K562 (cell line): Measurements from ENCODE around the gene SLC38A7. TPM values are rescaled to one million over a fixed set of nuclear protein-coding genes. Genes with fewer than 3 reads are reported as not detected.
A peak's percentile ranks its signal among the peaks of the same experiment; 100 is the strongest.

Source experiments
- ARID3A ChIP-seq: IDR thresholded peaks from 2 replicates; pipeline ENCODE4 v1.6.1; 2012; ENCODE audit warnings: low read depth, low read length, improper control_type of control experiment, borderline replicate concordance
- BRD9 ChIP-seq: fragments of 450-650 bp; IDR thresholded peaks from 2 replicates; pipeline ENCODE4 v1.6.1; 2018; ENCODE audit warnings: low read depth; ENCODE audit not compliant: partially characterized antibody
- C11orf30 ChIP-seq: fragments of 450-650 bp; IDR thresholded peaks from 2 replicates; pipeline ENCODE4 v1.6.1; 2016; ENCODE audit warnings: low read depth, mild to moderate bottlenecking
- DLX4 ChIP-seq: fragments of 250-450 bp; sonication (Bioruptor Pico); IDR thresholded peaks from 2 replicates; pipeline ENCODE4 v1.6.1; 2021; ENCODE audit warnings: mild to moderate bottlenecking
- E2F6 ChIP-seq, 2 experiments: IDR thresholded peaks; 2 replicates each; pipeline ENCODE4 v1.6.1; 2011; ENCODE audit warnings: borderline replicate concordance in 1 of 2, control low read depth in 1 of 2, low read depth in 1 of 2, low read length in 1 of 2, mild to moderate bottlenecking in 1 of 2, mixed read lengths in 1 of 2, moderate library complexity in 1 of 2; ENCODE audit not compliant: insufficient read depth in 1 of 2, insufficient read length in 1 of 2, poor library complexity in 1 of 2, severe bottlenecking in 1 of 2; ENCODE audit errors: extremely low read depth in 1 of 2
- FUS ChIP-seq: fragments of 200-400 bp; formaldehyde crosslinking; optimal IDR thresholded peaks from 2 replicates; pipeline ENCODE3; 2017; ENCODE audit warnings: low read depth, low read length
- IRF2 ChIP-seq: sonication (generic); formaldehyde crosslinking; IDR thresholded peaks from 2 replicates; pipeline ENCODE4 v1.8.1; 2022; ENCODE audit warnings: mild to moderate bottlenecking, missing genetic modification reagents
- MYNN ChIP-seq, 2 experiments: sonication (generic); formaldehyde crosslinking in 1 of 2; IDR thresholded peaks; 2 replicates each; pipeline versions ENCODE4 v1.5.0 to v1.6.1; 2016 to 2020; ENCODE audit warnings: antibody characterized with exemption in 1 of 2, missing genetic modification reagents in 1 of 2
- NFATC3 ChIP-seq: fragments of 450-650 bp; IDR thresholded peaks from 2 replicates; pipeline ENCODE4 v1.6.1; 2017; ENCODE audit warnings: mild to moderate bottlenecking
- PKNOX1 ChIP-seq: fragments of 450-650 bp; IDR thresholded peaks from 2 replicates; pipeline ENCODE4 v1.6.1; 2016
- RBM25 ChIP-seq: fragments of 200-400 bp; formaldehyde crosslinking; IDR thresholded peaks from 2 replicates; pipeline ENCODE4 v1.6.1; 2018; ENCODE audit warnings: low read length, low read depth, moderate library complexity; ENCODE audit not compliant: severe bottlenecking
- SETDB1 ChIP-seq: IDR thresholded peaks from one replicate; pipeline ENCODE4 v1.6.1; 2012; ENCODE audit warnings: low read length, control low read depth, inconsistent platforms
- ZFP36 ChIP-seq: fragments of 150-350 bp; IDR thresholded peaks from 2 replicates; pipeline ENCODE4 v1.6.1; 2018; ENCODE audit warnings: low read length, low read depth; ENCODE audit not compliant: partially characterized antibody
- ZNF165 ChIP-seq: fragments of 250-450 bp; sonication (Bioruptor Pico); IDR thresholded peaks from 2 replicates; pipeline ENCODE4 v1.4.0; 2020; ENCODE audit warnings: borderline replicate concordance
- ZNF444 ChIP-seq: fragments of 250-450 bp; sonication (Bioruptor Pico); IDR thresholded peaks from 2 replicates; pipeline ENCODE4 v1.4.0; 2020; ENCODE audit warnings: mild to moderate bottlenecking, moderate library complexity
- ZNF668 ChIP-seq: fragments of 250-450 bp; sonication (Bioruptor Pico); IDR thresholded peaks from 2 replicates; pipeline ENCODE4 v1.8.0; 2022; ENCODE audit warnings: mild to moderate bottlenecking, inconsistent platforms
- polyA plus RNA-seq, 8 experiments: library from polyadenylated mRNA; depleted of rRNA in 4 of 8; stranded (reverse) in 5 of 8; unstranded in 3 of 8; fragments of >200 nt; fragmentation: Nextera tagmentation in 2 of 8; fragmentation: Illumina TruSeq in 1 of 8; extraction: Ambion mirVana in 2 of 8; extraction: Trizol in 1 of 8; gene quantifications; 2 replicates each; pipeline versions ENCODE4 v1.2.1 to v1.2.3, GENCODE V29; 2011 to 2014; ENCODE audit warnings: inconsistent platforms in 1 of 8, missing spikeins in 1 of 8
- total RNA-seq, 7 experiments: library from RNA; depleted of rRNA in 6 of 7; stranded (reverse); fragments of >200 nt in 6 of 7; fragmentation: Illumina TruSeq in 2 of 7; extraction: Trizol in 2 of 7; gene quantifications; 2 replicates each; pipeline versions ENCODE4 v1.2.1 to v1.2.3, GENCODE V29; 2011 to 2021; ENCODE audit warnings: low replicate concordance in 1 of 7

SLC38A7 gene
- total and polyA plus RNA-seq, 9 of the 15 experiments (the other 6 are each of a cell fraction or from before 2014, with no cell fraction given), result 2.7 to 12.2 (median 6.5) TPM

- TF ChIP-seq DLX4 (CRISPR knock-in tag) (no peak), RBM25 (no peak), E2F6 (IDR thresholded peaks at IDR 0.05; ENCODE audit: borderline replicate concordance in 1 of 2, extremely low read depth in 1 of 2, insufficient read depth in 1 of 2, insufficient read length in 1 of 2, low read depth in 1 of 2, low read length in 1 of 2, poor library complexity in 1 of 2, severe bottlenecking in 1 of 2) (peak in 1 of 2 experiments; percentile 71), MYNN (IDR thresholded peaks at IDR 0.05) (no peak), MYNN (CRISPR knock-in tag; IDR thresholded peaks at IDR 0.05) (no peak), BRD9 (no peak), NFATC3 (no peak), ZNF668 (CRISPR knock-in tag) (no peak), FUS (no peak), IRF2 (CRISPR knock-in tag) (no peak), PKNOX1 (peak; percentile 32; the same call in 1 of the 2 replicates), ZFP36 (no peak), C11orf30 (no peak), SETDB1 (no peak), ZNF165 (CRISPR knock-in tag) (no peak), ARID3A (no peak), ZNF444 (CRISPR knock-in tag) (no peak)
These were observed 48.7 kb upstream of the SLC38A7 start (continued) for GRCh38 chr16:58733248-58733670.
